GOT3 (cell line): ENCODE results near the gene TXNDC17.
A peak's percentile ranks its signal among the peaks of the same experiment; 100 is the strongest.
"Not testable (repeated sequence)": the region's sequence is repeated elsewhere in the genome, so short reads cannot be mapped to it uniquely, and the experiment has no call there.

Source experiments
- DNase-seq: peaks from one replicate; lab custom pipeline; 2025; ENCODE audit warnings: mixed read lengths; lab: John Stamatoyannopoulos, UW

TXNDC17 gene

DNA sequence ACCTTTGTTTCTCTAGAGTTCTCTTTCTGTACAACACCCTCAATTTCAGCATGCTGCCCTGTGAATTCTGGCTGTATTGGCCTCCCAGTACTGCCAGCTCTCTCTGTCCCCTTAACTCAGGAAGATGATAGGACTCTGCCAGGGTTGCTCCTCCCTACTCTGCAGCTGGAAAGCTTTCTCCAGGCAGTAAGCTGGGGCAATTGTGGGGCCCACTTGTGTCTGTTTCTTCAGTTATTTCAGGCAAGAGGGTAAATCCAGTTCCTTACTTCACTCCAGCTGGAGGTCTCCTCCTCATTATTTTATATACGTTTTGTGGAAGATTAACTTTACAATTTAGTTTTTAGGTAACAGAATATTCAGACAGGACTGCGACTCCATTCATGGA, 20.6 kb downstream of the TXNDC17 start:
- no peak for DNase-seq

DNA sequence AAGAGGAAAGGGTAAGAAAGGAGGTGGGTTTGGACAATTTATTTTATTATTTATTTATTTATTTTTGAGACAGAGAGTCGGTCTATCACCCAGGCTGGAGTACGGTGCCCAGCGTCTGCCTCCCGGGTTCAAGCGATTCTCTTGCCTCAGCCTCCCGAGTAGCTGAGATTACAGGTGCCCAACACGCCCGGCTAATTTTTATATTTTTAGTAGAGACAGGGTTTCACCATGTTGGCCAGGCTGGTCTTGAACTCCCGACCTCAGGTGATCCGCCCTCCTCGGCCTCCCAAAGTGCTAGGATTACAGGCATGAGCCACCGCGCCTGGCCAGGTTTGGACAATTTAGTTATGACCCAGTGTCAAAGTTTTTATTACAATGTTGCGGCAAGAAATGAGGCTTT, 22.3 kb downstream of the TXNDC17 start:
- DNase-seq, result not testable (repeated sequence)

DNA sequence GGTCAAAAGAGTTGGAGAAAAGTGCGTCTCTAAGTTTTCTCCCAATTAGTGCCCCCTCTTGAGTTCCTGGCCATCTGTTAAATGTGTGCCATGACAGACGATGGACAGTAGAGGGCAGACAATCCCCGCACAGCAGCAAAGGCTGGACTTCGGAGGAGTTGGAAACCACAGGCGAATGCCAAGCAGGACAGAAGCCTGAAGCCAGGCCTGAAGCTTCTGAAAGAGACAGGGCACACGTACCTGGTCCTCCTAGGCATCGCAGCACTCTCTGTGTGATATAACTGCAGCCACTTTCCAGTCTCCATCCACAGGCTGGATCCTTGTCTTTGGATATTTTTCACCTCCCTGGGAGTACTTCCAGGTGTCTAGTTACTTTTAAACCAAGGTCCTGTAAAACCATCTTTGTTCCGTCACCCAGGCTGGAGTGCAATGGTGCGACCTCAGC, 25.2 kb downstream of the TXNDC17 start:
- peak; percentile 14 for DNase-seq

DNA sequence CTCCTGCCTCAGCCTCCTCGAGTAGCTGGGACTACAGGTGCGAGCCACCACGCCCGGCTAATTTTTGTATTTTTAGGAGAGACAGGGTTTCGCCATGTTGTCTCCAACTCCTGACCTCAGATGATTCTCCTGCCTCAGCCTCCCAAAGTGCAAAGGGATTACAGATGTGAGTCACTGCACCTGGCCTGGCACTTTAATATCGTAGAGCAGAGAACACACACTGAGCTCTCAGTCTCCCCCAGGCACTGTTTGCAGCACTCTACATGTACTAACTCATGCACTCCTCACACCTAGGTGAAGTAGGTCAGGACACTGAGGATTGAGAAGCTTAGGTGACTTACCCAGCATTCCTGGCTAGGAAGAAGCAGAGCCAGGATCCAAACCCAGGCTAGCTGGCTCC, 25.7 kb downstream of the TXNDC17 start:
- no peak for DNase-seq

DNA sequence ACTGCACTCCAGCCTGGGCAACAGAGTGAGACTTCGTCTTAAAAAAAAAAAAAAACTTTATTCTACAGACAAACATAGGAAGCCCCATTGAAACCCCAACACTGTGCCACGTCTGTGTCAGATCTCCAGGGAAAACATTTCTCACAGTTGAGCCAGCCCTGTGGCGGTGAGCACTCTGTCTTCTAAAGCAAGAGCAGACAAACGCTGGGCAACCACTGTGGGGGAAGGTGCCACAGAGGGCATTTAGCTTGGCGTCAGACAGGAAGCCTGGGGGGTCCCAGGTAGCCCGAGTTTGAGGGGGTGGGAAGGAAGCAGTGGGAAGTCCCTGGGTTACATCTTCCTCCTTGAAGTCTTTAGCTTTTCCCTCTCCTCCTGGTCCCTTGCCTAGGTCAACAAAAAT, 26.7 kb downstream of the TXNDC17 start:
- DNase-seq, result no peak

DNA sequence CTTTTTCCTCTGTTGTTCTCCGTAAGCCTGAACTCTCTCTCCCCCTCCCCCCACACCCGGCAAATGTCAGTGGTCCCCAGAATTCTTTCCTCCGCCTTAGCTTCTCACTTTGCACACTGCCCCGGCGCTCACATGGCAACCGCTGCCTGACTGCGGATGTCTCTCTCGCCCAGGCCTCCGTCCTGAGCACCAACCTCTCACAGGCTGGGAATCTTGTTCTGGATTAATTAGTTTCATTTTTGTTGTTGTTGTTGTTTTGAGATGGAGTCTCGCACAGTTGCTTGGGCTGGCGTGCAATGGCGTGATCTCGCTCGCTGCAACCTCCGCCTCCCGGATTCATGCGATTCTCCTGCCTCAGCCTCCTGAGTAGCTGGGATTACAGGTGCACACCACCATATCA, 27.4 kb downstream of the TXNDC17 start:
- DNase-seq, result no peak

DNA sequence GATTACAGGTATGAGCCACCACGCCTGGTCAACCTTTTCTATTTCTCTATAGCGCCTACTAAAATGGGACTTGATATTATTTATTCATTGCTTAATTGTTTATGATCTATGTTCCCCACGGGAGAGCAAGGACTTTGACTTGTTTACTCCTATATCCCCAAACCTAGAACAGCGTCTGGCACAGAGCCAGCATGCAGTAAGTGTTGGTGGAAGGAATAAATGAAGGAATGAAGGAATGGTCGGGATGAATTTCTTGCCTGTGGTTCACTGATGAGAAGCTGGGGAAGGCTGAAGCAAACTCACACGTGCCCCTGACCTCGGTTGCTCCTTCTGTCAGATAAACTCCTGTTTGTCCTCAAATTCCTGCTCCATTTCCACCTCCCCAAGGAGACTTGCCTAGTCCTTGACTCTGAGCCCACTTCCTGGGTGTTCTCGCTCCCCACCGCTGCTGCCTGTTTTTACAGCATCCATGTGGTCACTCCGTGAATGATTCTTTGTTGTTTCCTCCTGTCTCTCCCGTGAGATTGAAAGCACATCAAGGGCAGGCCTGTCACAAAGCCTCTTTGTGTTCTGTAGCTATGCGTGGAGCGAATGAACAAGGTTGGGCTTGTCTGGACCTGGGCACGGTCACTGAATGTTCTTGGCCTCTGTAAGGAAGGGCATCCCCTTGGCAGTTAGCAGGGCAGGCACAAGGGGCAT, 28.0 kb downstream of the TXNDC17 start:
- no peak for DNase-seq

DNA sequence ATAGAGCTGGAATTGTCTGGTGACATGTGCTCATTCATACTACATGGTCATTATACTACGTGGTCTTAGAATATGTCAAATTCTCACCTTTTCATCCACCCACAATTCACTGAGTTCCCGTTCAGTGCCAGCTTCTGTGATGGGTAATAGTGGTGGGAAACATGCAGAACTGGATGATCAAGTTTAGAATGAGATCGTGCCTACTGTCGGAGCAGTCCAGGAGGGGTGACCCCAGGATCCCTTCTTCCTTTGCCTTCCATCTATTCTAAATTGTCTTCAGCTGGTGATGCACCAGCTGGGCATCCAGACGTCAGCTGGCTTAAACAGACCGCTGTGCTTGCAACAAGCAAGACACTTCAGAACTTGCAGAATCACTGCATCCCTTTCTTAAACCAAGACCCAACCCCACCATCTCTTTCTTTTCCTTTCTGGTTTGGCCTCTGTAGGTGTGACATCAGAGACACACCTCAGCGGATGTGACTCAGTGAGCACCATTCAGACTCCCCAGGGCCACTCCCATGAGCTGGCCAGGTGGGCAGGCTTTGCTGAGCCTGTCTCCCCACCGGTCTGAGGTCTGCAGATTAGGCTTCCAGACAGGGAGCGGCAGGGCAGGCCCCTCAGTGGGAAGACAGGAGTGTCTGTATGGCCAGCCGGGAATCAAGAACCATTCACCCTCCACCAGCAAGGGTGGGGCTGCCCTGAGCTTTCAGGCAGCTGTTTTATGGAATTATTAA, 28.8 kb downstream of the TXNDC17 start:
- DNase-seq, result no peak

DNA sequence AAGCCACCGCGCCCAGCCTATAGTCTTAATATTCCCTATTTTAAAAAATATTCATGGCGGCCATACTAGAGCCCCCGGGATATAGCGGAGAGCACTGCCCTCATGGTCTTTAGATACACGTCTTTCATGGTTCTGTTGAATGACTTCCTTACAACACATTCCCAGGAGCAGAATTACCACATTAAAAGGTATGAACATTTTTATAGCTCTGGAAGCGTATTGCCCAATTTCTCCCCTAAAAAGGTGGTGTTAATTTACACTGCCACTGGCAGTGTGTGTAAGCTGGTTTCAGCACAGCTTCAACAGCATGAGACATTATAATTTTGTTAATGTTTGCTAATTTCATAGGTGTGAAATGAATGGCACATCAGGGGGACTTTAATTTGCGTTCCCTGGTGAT, 29.7 kb downstream of the TXNDC17 start:
- DNase-seq, result no peak

DNA sequence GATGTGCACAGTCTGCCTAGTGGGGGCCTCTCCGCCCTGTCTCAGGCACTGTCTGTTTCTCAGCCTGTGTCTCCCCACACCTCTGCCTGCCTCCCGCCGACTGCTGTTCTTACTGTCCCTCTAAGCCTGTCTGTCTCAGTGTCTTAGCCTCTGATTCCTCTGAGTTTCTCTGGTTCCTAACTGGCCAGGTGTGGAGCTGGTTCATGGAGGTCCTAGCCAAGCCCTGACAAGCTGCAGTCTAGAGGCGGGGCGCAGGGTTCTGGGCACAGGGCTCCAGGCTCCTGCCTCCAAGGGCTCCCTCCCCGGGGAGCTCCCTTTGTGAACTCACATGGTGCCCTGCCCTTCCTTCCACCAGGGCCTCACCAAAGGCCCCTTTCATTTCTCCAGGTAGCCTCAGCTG, 30.1 kb downstream of the TXNDC17 start:
- DNase-seq, result no peak

DNA sequence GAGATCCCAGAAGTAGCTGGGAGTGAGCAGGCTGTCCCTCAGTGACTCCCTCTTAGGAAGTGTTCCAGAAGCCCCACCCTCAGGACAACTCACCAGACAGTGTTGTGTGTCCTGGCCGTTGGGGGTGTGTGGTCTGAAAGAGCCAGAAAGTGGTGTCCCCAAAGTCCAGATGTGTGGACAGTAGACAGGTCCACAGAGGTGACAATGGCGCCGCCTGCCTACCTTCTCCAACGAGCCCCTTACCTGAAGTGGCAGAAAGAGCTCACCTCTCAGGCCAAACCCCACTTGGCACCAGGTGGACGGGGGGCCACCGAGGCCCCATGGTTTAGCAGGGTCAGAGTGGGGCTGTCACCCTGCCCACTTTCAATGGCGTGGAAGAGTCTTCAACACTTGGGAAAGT, 30.6 kb downstream of the TXNDC17 start:
- no peak for DNase-seq

DNA sequence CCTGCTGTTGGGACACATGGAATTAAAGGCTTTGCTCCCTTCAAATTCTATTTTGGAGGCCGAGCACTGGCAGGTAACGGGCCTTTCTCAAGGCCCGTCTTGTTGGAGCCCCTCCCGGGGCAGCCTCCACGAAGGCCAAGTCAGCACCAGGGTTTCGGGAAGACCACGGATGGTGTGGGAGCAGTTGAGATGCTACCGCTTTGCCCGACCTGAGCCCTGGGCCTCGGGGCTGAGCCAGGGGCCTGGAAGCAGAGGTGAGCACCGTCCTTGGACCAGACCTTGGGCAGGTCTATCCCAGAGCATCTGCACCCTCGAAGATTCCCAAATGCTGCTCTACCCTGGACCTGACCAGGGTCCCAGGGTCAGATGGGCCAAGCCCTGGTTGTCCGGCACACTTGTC, 33.7 kb downstream of the TXNDC17 start:
- DNase-seq, result no peak

DNA sequence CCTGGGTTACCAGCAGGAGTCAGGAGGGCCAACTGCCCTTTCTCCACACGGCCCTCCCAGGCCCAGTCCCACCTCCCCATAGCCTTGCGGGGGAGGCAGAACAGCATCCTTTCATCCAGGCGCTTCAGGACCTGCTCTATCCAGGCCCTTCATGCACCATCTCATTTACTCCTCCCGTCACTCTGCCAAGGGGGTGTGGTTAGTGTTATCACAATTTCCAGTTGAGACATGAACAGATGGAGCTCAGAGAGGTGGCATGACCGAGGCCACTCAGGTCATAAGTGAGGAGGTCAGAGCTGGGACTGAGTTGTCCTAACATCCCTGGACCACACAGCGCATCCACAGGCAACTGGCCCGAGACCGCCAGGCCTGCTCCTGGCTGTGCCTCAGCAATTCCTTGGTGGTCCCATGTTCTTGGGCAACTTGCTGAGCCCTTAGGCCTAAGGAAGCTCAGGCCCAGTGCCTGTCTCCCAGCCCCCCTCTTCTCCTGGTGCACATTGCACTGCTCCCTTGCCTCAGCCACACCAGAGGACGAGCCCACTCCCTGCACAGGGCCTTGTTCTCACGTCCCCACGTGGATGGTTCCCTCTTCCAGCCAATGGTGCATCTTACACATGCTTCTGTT, 34.5 kb downstream of the TXNDC17 start:
- no peak for DNase-seq

DNA sequence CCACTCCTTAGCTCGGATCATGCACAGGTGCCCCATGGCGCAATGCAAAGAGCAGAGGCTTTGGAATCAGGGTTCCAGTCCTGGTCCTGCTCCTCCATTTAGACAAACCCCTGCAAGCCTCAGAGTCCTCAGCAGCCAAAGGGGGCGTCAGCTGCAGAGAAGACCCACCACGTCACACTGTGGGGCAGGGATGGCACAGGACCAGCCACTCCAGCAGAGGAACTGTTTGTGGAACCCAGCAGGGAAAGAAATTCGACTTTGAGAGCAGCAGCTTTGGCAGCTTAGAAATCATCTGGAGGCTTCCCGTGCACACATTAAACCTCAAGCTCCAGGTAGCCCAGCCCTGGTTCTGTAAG, 35.9 kb downstream of the TXNDC17 start:
- DNase-seq, result no peak

DNA sequence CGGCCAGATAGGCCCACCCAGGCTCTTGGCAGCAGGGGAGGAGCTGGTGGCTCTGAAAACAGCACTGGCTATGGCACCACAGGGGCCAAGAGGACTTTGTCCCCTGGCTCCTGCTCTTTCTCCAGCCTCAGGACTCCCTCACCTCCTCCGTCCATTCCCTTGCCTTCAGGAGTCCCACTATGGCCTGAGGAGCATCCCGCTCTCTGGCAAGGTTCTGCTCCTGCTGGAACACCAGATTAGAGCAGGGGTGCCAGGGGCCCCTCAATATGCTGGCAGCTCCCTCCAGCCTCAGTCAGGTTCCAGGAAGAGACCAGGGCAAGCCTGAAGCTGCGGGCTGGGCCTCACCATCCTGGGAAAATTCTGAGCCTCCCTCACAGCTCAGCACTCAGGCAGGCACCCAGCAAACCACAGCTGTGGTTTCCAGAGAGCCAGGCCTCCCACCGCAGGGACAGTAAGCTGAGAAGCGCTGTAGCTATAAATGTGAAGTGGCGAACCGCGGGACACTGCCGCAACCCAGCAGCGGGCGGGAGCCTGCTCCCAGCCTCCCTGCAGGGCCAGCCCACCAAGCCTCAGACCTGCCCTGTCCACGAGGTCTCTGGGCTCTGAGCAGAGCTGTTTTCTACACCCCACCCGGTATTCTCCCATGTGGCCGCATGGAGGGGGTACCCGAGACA, 36.4 kb downstream of the TXNDC17 start:
- no peak for DNase-seq

DNA sequence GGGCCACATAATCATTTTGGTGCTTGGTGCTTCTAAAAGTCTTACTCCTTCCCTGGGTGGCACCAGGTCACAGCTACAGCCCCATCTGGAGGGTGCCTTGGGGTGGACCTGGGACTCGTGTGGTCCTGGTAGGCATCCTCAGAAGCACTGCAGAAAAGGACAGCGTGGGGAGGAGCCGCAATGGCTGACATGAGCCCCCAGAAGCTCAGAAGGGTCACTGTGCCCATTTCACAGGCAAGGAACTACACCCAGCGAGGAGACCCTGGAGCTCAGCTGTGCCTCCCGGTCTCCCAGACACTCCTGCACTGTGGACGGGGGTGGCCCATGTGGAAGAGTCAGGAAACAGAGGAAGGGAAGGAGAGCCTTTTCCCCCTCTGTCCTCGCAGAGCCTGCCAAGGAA, 37.1 kb downstream of the TXNDC17 start:
- DNase-seq, result no peak

DNA sequence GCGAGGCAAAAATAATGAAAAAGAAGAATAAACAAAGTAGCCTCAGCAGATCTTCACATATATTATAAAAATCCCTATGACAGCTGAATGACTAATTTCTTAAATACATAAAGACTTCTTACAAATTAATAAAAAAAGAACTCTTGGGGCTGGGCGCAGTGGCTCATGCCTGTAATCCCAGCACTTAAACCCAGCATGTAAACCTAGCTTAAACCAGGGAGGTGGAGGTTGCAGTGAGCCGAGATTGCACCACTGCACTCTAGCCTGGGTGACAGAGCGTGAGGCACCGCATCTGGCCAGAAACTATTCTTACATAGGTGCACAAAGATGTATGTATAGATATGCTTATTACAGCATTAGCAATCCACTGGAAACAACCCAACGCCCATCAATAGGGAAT, 38.4 kb downstream of the TXNDC17 start:
- DNase-seq, result no peak

DNA sequence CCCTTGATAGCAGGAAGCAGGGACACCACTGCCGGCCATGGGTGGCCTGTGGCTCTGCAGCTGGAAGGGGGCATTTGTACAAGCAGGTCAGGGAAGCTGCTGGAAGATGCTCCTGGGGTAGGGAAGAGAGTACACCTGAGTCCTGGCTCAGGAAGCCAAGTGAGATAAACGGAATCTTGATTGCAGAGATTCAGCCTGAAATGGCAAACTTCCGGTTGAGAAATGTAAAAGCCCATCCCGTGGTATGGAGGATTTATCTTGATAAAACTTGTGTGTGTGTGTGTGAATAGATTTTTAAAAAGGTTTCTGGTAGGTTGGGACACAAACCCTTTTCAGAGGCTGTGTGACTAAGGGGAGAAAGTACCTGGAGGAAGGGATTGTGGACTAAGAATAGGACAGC, 40.3 kb downstream of the TXNDC17 start:
- DNase-seq, result no peak

DNA sequence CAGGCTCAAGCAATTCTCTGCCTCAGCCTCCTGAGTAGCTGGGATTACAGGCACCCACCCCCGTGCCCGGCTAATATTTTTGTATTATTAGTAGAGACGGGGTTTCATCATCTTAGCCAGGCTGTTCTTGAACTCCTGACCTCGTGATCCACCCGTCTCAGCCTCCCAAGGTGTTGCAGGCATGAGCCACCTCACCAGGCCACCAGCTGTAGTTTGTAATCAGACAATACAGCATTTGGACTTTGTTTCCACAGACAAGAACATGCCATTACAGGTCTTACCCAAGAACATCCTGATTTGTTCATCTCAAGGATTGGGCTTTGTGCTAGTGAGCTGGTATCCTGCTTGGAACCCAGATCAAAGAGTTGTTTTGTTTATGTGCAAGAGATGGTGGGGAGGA, 40.8 kb downstream of the TXNDC17 start:
- no peak for DNase-seq

DNA sequence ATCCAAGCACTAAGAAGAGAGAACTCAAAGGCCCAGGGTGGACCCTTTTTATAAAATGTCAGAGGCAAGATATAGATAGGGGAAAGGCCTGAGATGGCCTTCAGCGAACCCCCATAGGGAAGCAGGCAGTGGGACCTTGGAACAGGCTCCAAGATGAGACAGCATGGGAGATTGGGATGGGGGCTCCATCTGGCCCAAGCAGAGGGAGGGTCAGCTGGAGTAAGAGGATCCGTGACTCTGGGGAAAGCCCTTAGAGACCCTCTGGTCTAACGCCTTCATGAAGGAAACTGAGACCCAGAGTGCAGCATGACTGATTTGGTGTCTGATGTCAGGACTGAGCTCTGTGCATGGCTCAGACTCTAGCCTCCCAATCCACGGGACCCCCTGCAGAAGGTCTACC, 41.5 kb downstream of the TXNDC17 start:
- DNase-seq, result no peak

DNA sequence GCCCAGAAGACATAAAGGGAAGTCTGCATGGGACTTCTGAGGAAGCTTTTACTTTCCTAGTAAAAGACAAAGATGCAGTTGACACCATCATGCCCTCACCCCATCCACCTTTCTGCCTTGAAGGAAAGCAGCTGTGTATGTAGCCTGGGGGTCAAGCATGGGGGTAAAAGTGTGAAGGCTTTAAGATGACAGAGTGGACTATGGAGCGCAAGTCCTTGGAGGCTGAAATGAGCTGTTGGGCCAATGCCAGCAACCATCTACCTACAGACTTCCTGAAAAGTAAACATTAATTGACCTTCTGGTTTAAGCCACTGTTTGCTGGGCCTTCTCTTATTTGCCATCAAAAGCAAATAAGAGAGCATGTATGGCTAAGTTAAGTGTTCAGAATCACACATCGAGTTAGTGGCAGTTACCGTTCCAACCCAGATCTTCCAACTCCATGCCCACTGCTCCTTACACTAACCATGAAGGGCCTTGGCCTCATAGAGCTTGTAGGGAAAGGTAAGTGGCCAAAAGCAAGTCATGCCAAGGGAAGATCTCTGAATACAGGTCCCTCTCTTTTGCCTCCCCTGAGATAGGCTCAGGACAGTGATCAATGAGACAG, 42.3 kb downstream of the TXNDC17 start:
- DNase-seq, result no peak

DNA sequence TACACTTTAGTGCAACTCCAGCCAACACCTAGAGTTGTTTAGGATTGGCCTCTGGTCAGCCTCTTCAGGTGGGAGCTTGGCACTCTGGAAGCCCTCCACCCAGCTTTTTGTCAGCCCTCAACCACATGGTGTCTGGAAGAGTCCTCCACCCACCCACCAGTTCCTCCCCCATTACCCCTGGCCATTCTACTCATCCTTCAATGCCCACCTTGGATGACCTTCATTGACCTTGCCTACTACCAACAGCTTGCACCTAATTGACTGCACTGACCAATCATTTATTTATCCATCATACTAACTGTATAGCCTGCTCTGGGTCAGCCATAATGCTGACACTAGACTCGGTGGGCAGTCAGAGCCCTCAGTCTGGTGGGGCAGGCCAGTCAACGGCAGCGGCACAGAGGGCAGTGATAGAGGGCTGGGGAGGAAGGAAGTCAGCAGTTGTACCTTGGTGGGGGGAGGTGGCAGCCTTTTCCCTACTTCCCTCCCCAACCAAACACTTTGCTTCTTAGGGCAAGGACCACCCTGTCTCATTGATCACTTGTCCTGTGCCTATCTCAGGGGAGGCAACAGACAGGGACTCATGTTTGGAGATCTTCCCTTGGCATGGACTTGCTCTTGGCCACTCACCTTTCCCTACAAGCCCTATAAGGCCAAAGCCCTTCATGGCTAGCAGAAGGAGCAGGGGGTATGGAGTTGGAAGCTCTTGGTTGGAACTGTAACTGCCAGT, 43.0 kb downstream of the TXNDC17 start:
- DNase-seq, result no peak
